Uterus (tissue), 2 donors: ENCODE measurements around the gene TARS3.
"Not testable (repeated sequence)": the region's sequence is repeated elsewhere in the genome, so short reads cannot be mapped to it uniquely, and the experiment has no call there.

Source experiments
- POLR2A ChIP-seq, 2 donors: fragments of 450-650 bp; IDR thresholded peaks; one replicate each; pipeline ENCODE4 v1.6.1; 2016; ENCODE audit warnings: antibody characterized with exemption in 2 of 2, mild to moderate bottlenecking in 1 of 2, moderate library complexity in 1 of 2
- TF ChIP-seq, protein P1 (sequence below), 4 experiments: fragments of 200-600 bp in 2 of 4; fragments of 450-650 bp in 2 of 4; sonication (generic) in 2 of 4; IDR thresholded peaks; one replicate each; pipeline ENCODE4 v1.5.1; 2016 to 2019; ENCODE audit warnings: antibody characterized with exemption in 4 of 4, mild to moderate bottlenecking in 2 of 4, moderate library complexity in 1 of 4

DNA sequence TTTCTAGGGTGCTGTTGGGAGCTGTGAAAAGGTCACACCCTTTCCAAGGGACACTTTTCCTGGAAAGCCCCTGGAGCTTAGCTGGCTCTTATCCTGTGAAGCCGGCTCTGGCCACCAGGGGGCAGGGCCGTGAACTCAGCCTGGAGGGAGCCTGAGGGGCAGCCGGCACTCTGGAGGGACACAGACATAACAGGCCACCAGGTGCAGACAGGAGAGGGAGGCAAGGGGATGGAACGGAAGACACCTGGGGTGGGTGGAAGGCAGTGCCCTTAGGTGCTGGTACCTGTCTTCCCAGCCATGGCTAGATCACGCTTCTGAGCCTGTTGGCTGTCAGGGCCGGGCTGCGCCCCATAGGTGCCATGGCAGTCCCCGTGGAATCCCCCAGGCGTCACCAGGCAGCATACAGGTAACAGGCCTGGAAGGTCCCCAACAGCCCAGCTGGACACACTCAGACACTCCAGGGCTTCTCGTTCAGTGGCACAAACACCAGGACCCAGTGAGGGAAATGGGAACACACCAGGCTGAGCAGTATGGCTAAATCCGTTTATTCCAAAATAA lies 42.9 kb upstream of the TARS3 start:
- TF ChIP-seq, protein P1, sequence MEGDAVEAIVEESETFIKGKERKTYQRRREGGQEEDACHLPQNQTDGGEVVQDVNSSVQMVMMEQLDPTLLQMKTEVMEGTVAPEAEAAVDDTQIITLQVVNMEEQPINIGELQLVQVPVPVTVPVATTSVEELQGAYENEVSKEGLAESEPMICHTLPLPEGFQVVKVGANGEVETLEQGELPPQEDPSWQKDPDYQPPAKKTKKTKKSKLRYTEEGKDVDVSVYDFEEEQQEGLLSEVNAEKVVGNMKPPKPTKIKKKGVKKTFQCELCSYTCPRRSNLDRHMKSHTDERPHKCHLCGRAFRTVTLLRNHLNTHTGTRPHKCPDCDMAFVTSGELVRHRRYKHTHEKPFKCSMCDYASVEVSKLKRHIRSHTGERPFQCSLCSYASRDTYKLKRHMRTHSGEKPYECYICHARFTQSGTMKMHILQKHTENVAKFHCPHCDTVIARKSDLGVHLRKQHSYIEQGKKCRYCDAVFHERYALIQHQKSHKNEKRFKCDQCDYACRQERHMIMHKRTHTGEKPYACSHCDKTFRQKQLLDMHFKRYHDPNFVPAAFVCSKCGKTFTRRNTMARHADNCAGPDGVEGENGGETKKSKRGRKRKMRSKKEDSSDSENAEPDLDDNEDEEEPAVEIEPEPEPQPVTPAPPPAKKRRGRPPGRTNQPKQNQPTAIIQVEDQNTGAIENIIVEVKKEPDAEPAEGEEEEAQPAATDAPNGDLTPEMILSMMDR (IDR thresholded peaks at IDR 0.05): not testable (repeated sequence)
- TF ChIP-seq POLR2A (IDR thresholded peaks at IDR 0.05): not testable (repeated sequence)
